HepG2 (cell line): ENCODE data around the gene JAGN1. TPM values are rescaled to one million over a fixed set of nuclear protein-coding genes. Genes with fewer than 3 reads are reported as not detected.

Experiments used
- ATF7 ChIP-seq, 2 experiments: fragments of 450-650 bp in 1 of 2; sonication (generic) in 1 of 2; formaldehyde crosslinking in 1 of 2; IDR thresholded peaks; 2 replicates each; pipeline versions ENCODE4 v1.4.0 to v1.6.1; 2016 to 2020; ENCODE audit warnings: antibody characterized with exemption in 1 of 2, mild to moderate bottlenecking in 1 of 2, missing genetic modification reagents in 1 of 2
- CHD2 ChIP-seq: IDR thresholded peaks from 2 replicates; pipeline ENCODE4 v1.6.1; 2011; ENCODE audit warnings: low read depth, low read length, improper control_type of control experiment
- FOXP4 ChIP-seq: sonication (generic); formaldehyde crosslinking; IDR thresholded peaks from 2 replicates; pipeline ENCODE4 v1.4.0; 2020; ENCODE audit warnings: missing genetic modification reagents
- HNRNPL ChIP-seq: fragments of 200-400 bp; formaldehyde crosslinking; IDR thresholded peaks from 2 replicates; pipeline ENCODE4 v1.6.1; 2017; ENCODE audit warnings: mild to moderate bottlenecking, low read depth, low read length
- MAFF ChIP-seq: IDR thresholded peaks from 2 replicates; pipeline ENCODE4 v1.6.1; 2011; ENCODE audit warnings: low read depth, low read length, improper control_type of control experiment
- NRL ChIP-seq: sonication (generic); formaldehyde crosslinking; IDR thresholded peaks from 2 replicates; pipeline ENCODE4 v1.5.0; 2020; ENCODE audit warnings: missing genetic modification reagents, mild to moderate bottlenecking, moderate library complexity, borderline replicate concordance
- ONECUT2 ChIP-seq: sonication (generic); formaldehyde crosslinking; IDR thresholded peaks from 2 replicates; pipeline ENCODE4 v1.4.0; 2020; ENCODE audit warnings: missing genetic modification reagents
- SIN3B ChIP-seq: fragments of 150-350 bp; IDR thresholded peaks from 2 replicates; pipeline ENCODE4 v1.6.1; 2014; ENCODE audit warnings: low read length
- SNAI1 ChIP-seq: sonication (generic); formaldehyde crosslinking; IDR thresholded peaks from 2 replicates; pipeline ENCODE4 v1.5.0; 2020; ENCODE audit warnings: mild to moderate bottlenecking, missing genetic modification reagents, borderline replicate concordance
- SP5 ChIP-seq: IDR thresholded peaks from 2 replicates; pipeline ENCODE4 v1.6.1; 2016; ENCODE audit warnings: low read depth, borderline replicate concordance
- SPEN ChIP-seq: sonication (generic); formaldehyde crosslinking; IDR thresholded peaks from 2 replicates; pipeline ENCODE4 v1.5.1; 2020; ENCODE audit warnings: low read depth, mild to moderate bottlenecking, missing genetic modification reagents
- TCF7 ChIP-seq: sonication (generic); IDR thresholded peaks from 2 replicates; pipeline ENCODE4 v1.6.1; 2016; ENCODE audit warnings: antibody characterized with exemption, low read depth
- ZKSCAN1 ChIP-seq: fragments of 150-350 bp; IDR thresholded peaks from 2 replicates; pipeline ENCODE4 v1.6.1; 2014; ENCODE audit warnings: low read length
- ZMAT5 ChIP-seq: sonication (generic); formaldehyde crosslinking; IDR thresholded peaks from 2 replicates; pipeline ENCODE4 v1.5.0; 2020; ENCODE audit warnings: mild to moderate bottlenecking, low read depth, missing genetic modification reagents, borderline replicate concordance
- ZNF280D ChIP-seq: sonication (generic); formaldehyde crosslinking; IDR thresholded peaks from 2 replicates; pipeline ENCODE4 v1.5.1; 2020; ENCODE audit warnings: mild to moderate bottlenecking, missing genetic modification reagents
- ZNF281 ChIP-seq: sonication (generic); formaldehyde crosslinking; IDR thresholded peaks from 2 replicates; pipeline ENCODE4 v1.4.0; 2020; ENCODE audit warnings: missing genetic modification reagents, borderline replicate concordance
- ZNF329 ChIP-seq: sonication (generic); formaldehyde crosslinking; IDR thresholded peaks from 2 replicates; pipeline ENCODE4 v1.9.0; 2021; ENCODE audit warnings: low read depth, mild to moderate bottlenecking, missing genetic modification reagents
- ZNF414 ChIP-seq: sonication (generic); formaldehyde crosslinking; IDR thresholded peaks from 2 replicates; pipeline ENCODE4 v1.5.0; 2020; ENCODE audit warnings: missing genetic modification reagents
- ZNF605 ChIP-seq: sonication (generic); formaldehyde crosslinking; IDR thresholded peaks from 2 replicates; pipeline ENCODE4 v1.8.0; 2022; ENCODE audit warnings: mild to moderate bottlenecking, missing genetic modification reagents
- ZNF883 ChIP-seq: sonication (generic); formaldehyde crosslinking; IDR thresholded peaks from 2 replicates; pipeline ENCODE4 v1.5.1; 2020; ENCODE audit warnings: mild to moderate bottlenecking, missing genetic modification reagents; ENCODE audit errors: not compliant biosample characterization
- polyA plus RNA-seq, 8 experiments: library from polyadenylated mRNA; depleted of rRNA in 3 of 8; stranded (reverse) in 7 of 8; unstranded in 1 of 8; fragments of >200 nt; fragmentation: Illumina TruSeq in 4 of 8; extraction: Trizol in 4 of 8; gene quantifications; 2 replicates each; pipeline versions ENCODE4 v1.2.1 to v1.2.3, GENCODE V29; 2011 to 2016; ENCODE audit warnings: low read depth in 4 of 8, missing spikeins in 1 of 8, mixed read lengths in 1 of 8; ENCODE audit not compliant: insufficient read depth in 1 of 8
- total RNA-seq, 5 experiments: library from RNA; depleted of rRNA; stranded (reverse); fragments of >200 nt; fragmentation: Illumina TruSeq; extraction: Trizol; gene quantifications; 2 replicates each; pipeline ENCODE4 v1.2.3, GENCODE V29; 2016; ENCODE audit warnings: low read depth in 1 of 5

Gene JAGN1
- total and polyA plus RNA-seq, 2 of the 13 experiments (the other 11 are each of a cell fraction or from before 2014, with no cell fraction given): 49.9 to 50.9 TPM

- TF ChIP-seq CHD2 (no peak), ZNF605 (peak; percentile 57; the same call in 1 of the 2 replicates), ATF7 (IDR thresholded peaks at IDR 0.05) (no peak), ATF7 (CRISPR knock-in tag; IDR thresholded peaks at IDR 0.05) (no peak), SP5 (CRISPR knock-in tag) (peak; percentile 40; the same call in 1 of the 2 replicates), ONECUT2 (0 out of 2 replicates have a peak, but pooled peaks have one; percentile 14), ZMAT5 (no peak), HNRNPL (0 out of 2 replicates have a peak, but pooled peaks have one; percentile 35), SIN3B (no peak), NRL (CRISPR knock-in tag) (no peak), ZNF329 (CRISPR knock-in tag) (no peak), SPEN (CRISPR knock-in tag) (no peak), ZNF414 (no peak), SNAI1 (CRISPR knock-in tag) (0 out of 2 replicates have a peak, but pooled peaks have one; percentile 26), ZNF883 (CRISPR knock-in tag) (no peak), TCF7 (no peak), ZKSCAN1 (no peak), MAFF (no peak), FOXP4 (CRISPR knock-in tag) (0 out of 2 replicates have a peak, but pooled peaks have one; percentile 32), ZNF280D (CRISPR knock-in tag) (no peak), ZNF281 (CRISPR knock-in tag) (peak; percentile 72; the same call in 1 of the 2 replicates)
These were observed 24.3 kb downstream of the JAGN1 start (continued) for GRCh38 chr3:9914559-9915253.
